Measurements from ENCODE around the gene LTA. TPM values are rescaled to one million over a fixed set of nuclear protein-coding genes. Genes with fewer than 3 reads are reported as not detected.

The LTA gene, protein sequence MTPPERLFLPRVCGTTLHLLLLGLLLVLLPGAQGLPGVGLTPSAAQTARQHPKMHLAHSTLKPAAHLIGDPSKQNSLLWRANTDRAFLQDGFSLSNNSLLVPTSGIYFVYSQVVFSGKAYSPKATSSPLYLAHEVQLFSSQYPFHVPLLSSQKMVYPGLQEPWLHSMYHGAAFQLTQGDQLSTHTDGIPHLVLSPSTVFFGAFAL
- total RNA-seq (2021; ENCODE audit: unreplicated experiment) (1.1 TPM), Bru-seq, nascent RNA (percentile 17 among the genes with signal in this experiment), BruChase-seq, experiment 1, labeled RNA remaining after a 6-hour chase (percentile 62 among the genes with signal in this experiment), BruChase-seq, experiment 2, labeled RNA remaining after a 2-hour chase (percentile 25 among the genes with signal in this experiment)
- polyA plus RNA-seq (2012) = 0.09 TPM in 1 of 2 replicates, not detected in the other
- long read RNA-seq = 0 reads

DNA sequence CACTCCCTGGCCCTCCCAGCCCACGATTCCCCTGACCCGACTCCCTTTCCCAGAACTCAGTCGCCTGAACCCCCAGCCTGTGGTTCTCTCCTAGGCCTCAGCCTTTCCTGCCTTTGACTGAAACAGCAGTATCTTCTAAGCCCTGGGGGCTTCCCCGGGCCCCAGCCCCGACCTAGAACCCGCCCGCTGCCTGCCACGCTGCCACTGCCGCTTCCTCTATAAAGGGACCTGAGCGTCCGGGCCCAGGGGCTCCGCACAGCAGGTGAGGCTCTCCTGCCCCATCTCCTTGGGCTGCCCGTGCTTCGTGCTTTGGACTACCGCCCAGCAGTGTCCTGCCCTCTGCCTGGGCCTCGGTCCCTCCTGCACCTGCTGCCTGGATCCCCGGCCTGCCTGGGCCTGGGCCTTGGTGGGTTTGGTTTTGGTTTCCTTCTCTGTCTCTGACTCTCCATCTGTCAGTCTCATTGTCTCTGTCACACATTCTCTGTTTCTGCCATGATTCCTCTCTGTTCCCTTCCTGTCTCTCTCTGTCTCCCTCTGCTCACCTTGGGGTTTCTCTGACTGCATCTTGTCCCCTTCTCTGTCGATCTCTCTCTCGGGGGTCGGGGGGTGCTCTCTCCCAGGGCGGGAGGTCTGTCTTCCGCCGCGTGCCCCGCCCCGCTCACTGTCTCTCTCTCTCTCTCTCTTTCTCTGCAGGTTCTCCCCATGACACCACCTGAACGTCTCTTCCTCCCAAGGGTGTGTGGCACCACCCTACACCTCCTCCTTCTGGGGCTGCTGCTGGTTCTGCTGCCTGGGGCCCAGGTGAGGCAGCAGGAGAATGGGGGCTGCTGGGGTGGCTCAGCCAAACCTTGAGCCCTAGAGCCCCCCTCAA lies at the start of gene LTA:
Gene LTA (plus strand): TSS at position 249 of the 871 bp plus-strand sequence. CDS start 454 bp downstream, at position 703.
- POLR2A ChIA-PET = no interaction called here

More for the DNA sequence above, at the start of gene LTA:
- H3K4me1 ChIP-seq (ENCODE audit: control insufficient read depth in 1 of 2, insufficient read depth in 2 of 2, low read length in 2 of 2) = 0 out of 4 replicates have a peak, but pooled peaks cover 0 to 3% of the 10 kb centered on the region in 2 experiments
- no peaks in the 10 kb centered on the region for H3K79me2 ChIP-seq (ENCODE audit: insufficient read depth, low read length)
- TF ChIP-seq ZFX (IDR thresholded peaks at IDR 0.05) (no peak), CEBPB (IDR thresholded peaks at IDR 0.05; ENCODE audit: low read depth) (no peak), EGR1 (IDR thresholded peaks at IDR 0.05; ENCODE audit: low read depth) (no peak), TCF7L2 (IDR thresholded peaks at IDR 0.05; ENCODE audit: borderline replicate concordance, extremely low read depth, insufficient read depth, insufficient read length) (no peak), RAD21 (IDR thresholded peaks at IDR 0.05; ENCODE audit: low read depth) (no peak), YY1 (IDR thresholded peaks at IDR 0.05; ENCODE audit: extremely low read depth, insufficient replicate concordance, low read depth, low read length) (no peak), FOSL1 (IDR thresholded peaks at IDR 0.05; ENCODE audit: low read depth) (no peak), SIN3A (IDR thresholded peaks at IDR 0.05; ENCODE audit: low read depth) (no peak), POLR2AphosphoS5 (IDR thresholded peaks at IDR 0.05; ENCODE audit: low read depth, low read length) (no peak), JUND (IDR thresholded peaks at IDR 0.05) (no peak)
- TF ChIP-seq, protein P1, sequence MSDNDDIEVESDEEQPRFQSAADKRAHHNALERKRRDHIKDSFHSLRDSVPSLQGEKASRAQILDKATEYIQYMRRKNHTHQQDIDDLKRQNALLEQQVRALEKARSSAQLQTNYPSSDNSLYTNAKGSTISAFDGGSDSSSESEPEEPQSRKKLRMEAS (IDR thresholded peaks at IDR 0.05) = no peak
- TF ChIP-seq, protein P2, sequence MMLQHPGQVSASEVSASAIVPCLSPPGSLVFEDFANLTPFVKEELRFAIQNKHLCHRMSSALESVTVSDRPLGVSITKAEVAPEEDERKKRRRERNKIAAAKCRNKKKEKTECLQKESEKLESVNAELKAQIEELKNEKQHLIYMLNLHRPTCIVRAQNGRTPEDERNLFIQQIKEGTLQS (IDR thresholded peaks at IDR 0.05) = no peak
- TF ChIP-seq, protein P3, sequence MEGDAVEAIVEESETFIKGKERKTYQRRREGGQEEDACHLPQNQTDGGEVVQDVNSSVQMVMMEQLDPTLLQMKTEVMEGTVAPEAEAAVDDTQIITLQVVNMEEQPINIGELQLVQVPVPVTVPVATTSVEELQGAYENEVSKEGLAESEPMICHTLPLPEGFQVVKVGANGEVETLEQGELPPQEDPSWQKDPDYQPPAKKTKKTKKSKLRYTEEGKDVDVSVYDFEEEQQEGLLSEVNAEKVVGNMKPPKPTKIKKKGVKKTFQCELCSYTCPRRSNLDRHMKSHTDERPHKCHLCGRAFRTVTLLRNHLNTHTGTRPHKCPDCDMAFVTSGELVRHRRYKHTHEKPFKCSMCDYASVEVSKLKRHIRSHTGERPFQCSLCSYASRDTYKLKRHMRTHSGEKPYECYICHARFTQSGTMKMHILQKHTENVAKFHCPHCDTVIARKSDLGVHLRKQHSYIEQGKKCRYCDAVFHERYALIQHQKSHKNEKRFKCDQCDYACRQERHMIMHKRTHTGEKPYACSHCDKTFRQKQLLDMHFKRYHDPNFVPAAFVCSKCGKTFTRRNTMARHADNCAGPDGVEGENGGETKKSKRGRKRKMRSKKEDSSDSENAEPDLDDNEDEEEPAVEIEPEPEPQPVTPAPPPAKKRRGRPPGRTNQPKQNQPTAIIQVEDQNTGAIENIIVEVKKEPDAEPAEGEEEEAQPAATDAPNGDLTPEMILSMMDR (IDR thresholded peaks at IDR 0.05 in 2 of 3, conservative IDR thresholded peaks at IDR 0.05 in 1 of 3; ENCODE audit: borderline replicate concordance in 1 of 3, insufficient read depth in 1 of 3, low read depth in 2 of 3, low read length in 2 of 3) = no peak
- intact Hi-C loops (cut with micrococcal nuclease) = no loop called here
- RAD21 ChIA-PET (ENCODE audit: low non-redundant PET in 1 of 2, low total read pairs in 2 of 2, uncharacterized antibody in 2 of 2, unreplicated experiment in 2 of 2) = no interaction called here
- ATAC-seq (no peak), DNase-seq (ENCODE audit: low read depth, low spot score) (no peak)
- H3K9me3 ChIP-seq (ENCODE audit: control insufficient read depth in 1 of 2, insufficient read depth in 1 of 2, low read depth in 1 of 2, low read length in 2 of 2) = no peaks in the 10 kb centered on the region
- no peak within 1 kb of the TSS for H3K27ac ChIP-seq (ENCODE audit: low read depth, low read length)
- no peak within 1 kb of the TSS for H3K4me2 ChIP-seq (ENCODE audit: low read length)
- H4K20me1 ChIP-seq (ENCODE audit: insufficient read depth) = no peaks in the 10 kb centered on the region
- CTCF ChIA-PET = interaction anchor here (1.9 kb wide), 1 partner anchor 9 kb away, joined by 4 read pairs; no protein-coding TSS in a partner anchor
- no peaks in the 10 kb centered on the region for H3K9me2 ChIP-seq (ENCODE audit: insufficient read depth)
- no peaks in the 10 kb centered on the region for H3K36me3 ChIP-seq (ENCODE audit: control insufficient read depth in 1 of 2, insufficient read depth in 2 of 2, low read length in 2 of 2)
- no peaks in the 10 kb centered on the region for H3K27me3 ChIP-seq (ENCODE audit: insufficient read depth, low read length)
- no peak within 1 kb of the TSS for H2AFZ ChIP-seq (ENCODE audit: low read depth, low read length, poor library complexity, severe bottlenecking)
- H3K9ac ChIP-seq (ENCODE audit: low read length) = no peak within 1 kb of the TSS
- no peak within 1 kb of the TSS for H3K4me3 ChIP-seq (replicated peaks in 1 of 2; ENCODE audit: low read depth in 1 of 2, low read length in 2 of 2)
- BruUV-seq (replicated peaks) = no TSS peak
